PC-9 (cell line): ENCODE results near the gene SPATA3. TPM values are rescaled to one million over a fixed set of nuclear protein-coding genes. Genes with fewer than 3 reads are reported as not detected.

ENCODE experiments used
- Bru-seq: library from RNA; stranded (reverse); fragments of 400-500 nt; gene quantifications from one replicate; lab custom pipeline; 2021; lab: Mats Ljungman, UMichigan
- BruChase-seq, 2 experiments: library from RNA; stranded (reverse); fragments of 400-500 nt; gene quantifications; one replicate each; lab custom pipeline; 2021; lab: Mats Ljungman, UMichigan
- BruUV-seq: library from RNA; stranded (reverse); fragments of 400-500 nt; replicated peaks from 2 replicates; lab custom pipeline; 2021; lab: Mats Ljungman, UMichigan
- CTCF ChIA-PET: fragments of 300-600 bp; sonication (Branson Sonifier 250); formaldehyde crosslinking; loops from one replicate; lab custom pipeline; 2022; ENCODE audit warnings: antibody characterized with exemption; lab: Charles Lee
- POLR2A ChIA-PET: fragments of 300-600 bp; sonication (Branson Sonifier 250); formaldehyde crosslinking; loops from one replicate; lab custom pipeline; 2022; ENCODE audit warnings: antibody characterized with exemption; ENCODE audit not compliant: unreplicated experiment; lab: Charles Lee
- DNase-seq, 2 experiments: peaks; one replicate each; pipeline versions ENCODE4 v3.0.0 to v3.0.0-alpha.2; 2015 to 2022; ENCODE audit warnings: mixed read lengths in 1 of 2
- H2AFZ ChIP-seq: fragments of 200-600 bp; sonication (generic); 2 replicates; pipeline ENCODE4 v1.8.1; 2017; ENCODE audit warnings: antibody characterized with exemption
- H3F3A ChIP-seq: fragments of 200-600 bp; sonication (generic); 2 replicates; pipeline ENCODE4 v1.8.1; 2017; ENCODE audit warnings: antibody characterized with exemption, mild to moderate bottlenecking, low read depth; ENCODE audit not compliant: insufficient read depth
- H3K27ac ChIP-seq: fragments of 200-600 bp; sonication (generic); 2 replicates; pipeline ENCODE4 v1.6.1; 2016; ENCODE audit warnings: mixed run types
- H3K27me3 ChIP-seq: fragments of 200-600 bp; sonication (generic); 2 replicates; pipeline ENCODE4 v1.6.1; 2016; ENCODE audit warnings: low read depth, mixed run types; ENCODE audit not compliant: insufficient read depth
- H3K36me3 ChIP-seq: fragments of 200-600 bp; sonication (generic); 2 replicates; pipeline ENCODE4 v1.6.1; 2016; ENCODE audit warnings: low read depth, mixed run types
- H3K4me1 ChIP-seq: fragments of 200-600 bp; sonication (generic); replicated peaks from 2 replicates; pipeline ENCODE4 v1.6.1; 2016; ENCODE audit warnings: mixed run types; ENCODE audit not compliant: insufficient read depth
- H3K4me2 ChIP-seq: fragments of 200-600 bp; sonication (generic); 2 replicates; pipeline ENCODE4 v1.6.1; 2017; ENCODE audit warnings: mixed run types
- H3K4me3 ChIP-seq: fragments of 200-600 bp; sonication (generic); 2 replicates; pipeline ENCODE4 v1.6.1; 2016; ENCODE audit warnings: mixed run types
- H3K79me2 ChIP-seq: fragments of 200-600 bp; sonication (generic); 2 replicates; pipeline ENCODE4 v1.6.1; 2017; ENCODE audit warnings: low read depth, mixed run types
- H3K9me2 ChIP-seq: fragments of 200-600 bp; sonication (generic); 2 replicates; pipeline ENCODE4 v1.8.1; 2017; ENCODE audit warnings: mild to moderate bottlenecking; ENCODE audit not compliant: insufficient read depth
- H3K9me3 ChIP-seq: fragments of 200-600 bp; sonication (generic); 2 replicates; pipeline ENCODE4 v1.8.1; 2016; ENCODE audit warnings: low read depth; ENCODE audit not compliant: insufficient read depth
- H4K20me1 ChIP-seq: fragments of 200-600 bp; sonication (generic); 2 replicates; pipeline ENCODE4 v1.8.1; 2017; ENCODE audit not compliant: insufficient read depth
- CTCF ChIP-seq: fragments of 200-600 bp; sonication (generic); conservative IDR thresholded peaks from 2 replicates; pipeline ENCODE4 v1.6.1; 2017; ENCODE audit warnings: mixed run types, antibody characterized with exemption, mild to moderate bottlenecking, moderate library complexity
- EZH2 ChIP-seq: fragments of 200-600 bp; sonication (generic); IDR thresholded peaks from 2 replicates; pipeline ENCODE4 v1.8.0; 2017; ENCODE audit warnings: antibody characterized with exemption, low read depth
- intact Hi-C: fragments of 100-400 bp; cut with micrococcal nuclease; formaldehyde crosslinking; loops from one replicate; pipeline ENCODE4 v1.10.0; 2022; ENCODE audit not compliant: unreplicated experiment
- long read RNA-seq: library from polyadenylated mRNA; stranded (forward); transcript quantifications from one replicate; pipeline ENCODE4 v2.0.0, GENCODE V29; 2022
- total RNA-seq: library from RNA; stranded (reverse); gene quantifications from 2 replicates; pipeline ENCODE4 v1.2.3, GENCODE V29; 2021

The SPATA3 gene
- total RNA-seq, result not detected in 2 replicates
- Bru-seq, nascent RNA, result not detected
- BruChase-seq, experiment 1, labeled RNA remaining after a 2-hour chase, result not detected
- BruChase-seq, experiment 2, labeled RNA remaining after a 6-hour chase, result not detected
- long read RNA-seq, result 0 reads

GRCh38 chr2:230995821-230996220 is at the start of gene SPATA3:
SPATA3 (plus strand) TSS chr2:230996121; CDS start chr2:230996234, 113 bp downstream.
- BruUV-seq, result no TSS peak
- H3K36me3 ChIP-seq, result no peaks in the 10 kb centered on the region
- ChIA-PET POLR2A (no interaction called here), CTCF (no interaction called here)
- H3K9me2 ChIP-seq, result no peaks in the 10 kb centered on the region
- H3K9me3 ChIP-seq, result no peaks in the 10 kb centered on the region
- no peak for DNase-seq
- H3F3A ChIP-seq, result no peaks in the 10 kb centered on the region
- H3K4me2 ChIP-seq, result no peak within 1 kb of the TSS
- TF ChIP-seq CTCF (no peak), EZH2 (no peak)
- no peaks in the 10 kb centered on the region for H4K20me1 ChIP-seq
- no peak within 1 kb of the TSS for H3K27ac ChIP-seq
- intact Hi-C loops, result no loop called here
- H3K4me3 ChIP-seq, result no peak within 1 kb of the TSS
- no peaks in the 10 kb centered on the region for H3K4me1 ChIP-seq
- H2AFZ ChIP-seq, result no peak within 1 kb of the TSS
- peaks cover 53% of the 10 kb centered on the region for H3K27me3 ChIP-seq
- H3K79me2 ChIP-seq, result no peaks in the 10 kb centered on the region

DNA sequence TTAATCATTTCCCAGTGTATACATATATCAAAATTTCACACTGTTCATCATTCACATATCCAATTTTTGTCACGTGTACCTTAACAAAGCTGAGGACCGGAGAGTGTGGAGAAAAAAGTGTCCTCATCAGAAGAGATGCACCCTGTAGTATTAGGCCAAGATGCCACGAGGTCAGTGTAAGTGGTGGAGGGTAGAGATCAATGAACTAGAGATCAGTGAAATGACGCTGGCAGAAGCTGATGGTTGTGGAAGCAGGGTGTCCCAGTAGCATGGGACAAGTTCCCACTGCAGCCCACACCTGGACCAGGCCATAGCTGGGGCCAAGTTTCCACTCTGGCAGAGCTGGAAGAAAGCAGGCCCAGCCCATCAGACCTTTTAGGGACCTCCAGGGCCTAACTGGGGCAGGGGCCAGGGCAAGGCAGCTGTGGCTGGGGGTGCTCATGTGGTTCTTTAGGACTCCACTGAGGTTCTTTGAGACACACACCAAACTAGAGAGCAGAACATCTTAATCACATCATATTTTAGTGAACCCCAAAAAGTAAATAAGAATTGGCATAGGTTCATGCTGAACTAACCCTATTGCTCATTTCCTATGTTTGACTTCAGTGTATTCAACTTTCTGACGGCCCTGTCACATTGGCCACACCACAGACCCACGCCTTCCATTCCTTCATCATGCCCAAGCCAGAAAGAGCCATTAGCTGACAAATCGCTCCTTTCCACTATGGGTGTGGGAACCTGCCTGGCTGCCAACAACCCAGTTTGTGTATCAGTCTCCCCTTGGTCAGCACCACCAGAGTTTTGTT is 49.3 kb upstream of the SPATA3 start:
- H3K27me3 ChIP-seq, result peaks cover 9% of the 10 kb centered on the region; the same call in 1 of the 2 replicates
- H3K4me2 ChIP-seq, result no peak overlapping the region
- H2AFZ ChIP-seq, result no peak overlapping the region
- no peaks in the 10 kb centered on the region for H3K9me3 ChIP-seq
- no peaks in the 10 kb centered on the region for H4K20me1 ChIP-seq
- no peak overlapping the region for H3K4me3 ChIP-seq
- no peaks in the 10 kb centered on the region for H3F3A ChIP-seq
- ChIA-PET CTCF (no interaction called here), POLR2A (no interaction called here)
- TF ChIP-seq CTCF (no peak), EZH2 (no peak)
- intact Hi-C loops, result no loop called here
- no peak overlapping the region for H3K27ac ChIP-seq
- no peaks in the 10 kb centered on the region for H3K79me2 ChIP-seq
- no peaks in the 10 kb centered on the region for H3K36me3 ChIP-seq
- no peaks in the 10 kb centered on the region for H3K9me2 ChIP-seq
- DNase-seq, result no peak
- no peaks in the 10 kb centered on the region for H3K4me1 ChIP-seq
- no TSS peak for BruUV-seq

DNA sequence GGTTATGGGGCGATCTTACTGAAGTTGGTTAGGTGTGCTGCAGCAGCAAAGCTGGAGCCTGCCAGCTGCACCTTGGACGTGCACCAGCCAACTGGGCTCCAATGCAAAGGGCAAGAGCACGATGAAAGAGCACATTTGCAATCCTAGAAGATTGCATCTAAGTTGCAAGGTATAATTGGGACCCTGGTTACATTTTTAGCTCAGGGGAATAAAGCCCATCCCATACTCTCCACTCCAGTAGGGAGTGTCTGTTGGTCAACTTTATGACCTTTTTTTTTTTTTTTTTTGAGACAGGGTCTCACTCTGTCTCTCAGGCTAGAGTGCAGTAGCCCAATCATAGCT is 48.7 kb upstream of the SPATA3 start:
- Histone ChIP-seq H3K9me3 (no peaks in the 10 kb centered on the region), H3K79me2 (no peaks in the 10 kb centered on the region), H3K4me1 (no peaks in the 10 kb centered on the region), H3K9me2 (no peaks in the 10 kb centered on the region), H3K4me2 (no peak overlapping the region), H4K20me1 (no peaks in the 10 kb centered on the region), H3K27me3 (0 out of 2 replicates have a peak, but pooled peaks cover 9% of the 10 kb centered on the region), H3K36me3 (no peaks in the 10 kb centered on the region), H3F3A (no peaks in the 10 kb centered on the region), H2AFZ (no peak overlapping the region), H3K4me3 (no peak overlapping the region), H3K27ac (no peak overlapping the region)
- TF ChIP-seq CTCF (no peak), EZH2 (no peak)
- intact Hi-C loops, result no loop called here
- DNase-seq, result no peak
- ChIA-PET CTCF (no interaction called here), POLR2A (no interaction called here)
- no TSS peak for BruUV-seq
